Activated T-cell treated with anti-CD3 and anti-CD28 coated beads, Interleukin-2, amount 50 U/mL, for 72 hours (primary cell): ENCODE measurements around the gene GCKR. TPM values are rescaled to one million over a fixed set of nuclear protein-coding genes. Genes with fewer than 3 reads are reported as not detected.

Source experiments
- ATAC-seq, 2 donors: fragments of 150-1000 bp; cut with Tn5 transposase; replicated peaks in 1 of 2; 2 replicates each; pipeline ENCODE4 v1.10.0; 2021; ENCODE audit warnings: moderate library complexity in 2 of 2, mild to moderate bottlenecking in 1 of 2
- DNase-seq, 2 donors: peaks; one replicate each; pipeline ENCODE4 v3.0.0; 2021 to 2022; ENCODE audit warnings: mixed read lengths in 1 of 2
- H3K27ac Mint-ChIP-seq: one replicate; pipeline ENCODE4 v1.8.0; 2022; ENCODE audit warnings: mild to moderate bottlenecking, moderate library complexity, mixed read lengths
- H3K27me3 Mint-ChIP-seq: one replicate; pipeline ENCODE4 v1.8.0; 2022; ENCODE audit warnings: low read depth, mixed read lengths
- H3K36me3 Mint-ChIP-seq, 2 donors: one replicate each; pipeline ENCODE4 v1.8.0; 2022; ENCODE audit warnings: mixed read lengths in 2 of 2, mild to moderate bottlenecking in 1 of 2; ENCODE audit not compliant: insufficient read depth in 2 of 2
- H3K4me1 Mint-ChIP-seq: one replicate; pipeline ENCODE4 v1.8.0; 2022; ENCODE audit warnings: low read depth, mixed read lengths
- H3K4me3 Mint-ChIP-seq, 2 donors: one replicate each; pipeline ENCODE4 v1.8.0; 2022; ENCODE audit warnings: mild to moderate bottlenecking in 2 of 2, mixed read lengths in 2 of 2, moderate library complexity in 2 of 2
- H3K9me3 Mint-ChIP-seq, 2 donors: one replicate each; pipeline ENCODE4 v1.8.0; 2022; ENCODE audit warnings: mixed read lengths in 2 of 2
- total RNA-seq, 2 donors: library from RNA; stranded (reverse); gene quantifications; one replicate each; pipeline ENCODE4 v1.2.3, GENCODE V29; 2022

Gene GCKR
- total RNA-seq, 2 donors from 2014 or later, result not detected

- Mint-ChIP-seq H3K36me3 (no peaks in the 10 kb centered on the region), H3K27me3 (peaks cover 12% of the 10 kb centered on the region)
Observed at GRCh38 chr2:27561060-27561459, 64.4 kb downstream of the GCKR start.

GRCh38 chr2:27566628-27567027 is 70.0 kb downstream of the GCKR start:
- ATAC-seq (no peak), DNase-seq (no peak)
- Mint-ChIP-seq H3K4me3 (no peak overlapping the region), H3K27me3 (peaks cover 38% of the 10 kb centered on the region), H3K27ac (no peak overlapping the region), H3K36me3 (peaks cover 0 to 1% of the 10 kb centered on the region in 2 donors), H3K4me1 (no peaks in the 10 kb centered on the region), H3K9me3 (peaks cover 1 to 3% of the 10 kb centered on the region in 2 donors)

More at GRCh38 chr2:27561060-27561459, 64.4 kb downstream of the GCKR start:
- no peaks in the 10 kb centered on the region for H3K9me3 Mint-ChIP-seq
- no peaks in the 10 kb centered on the region for H3K4me1 Mint-ChIP-seq
- H3K27ac Mint-ChIP-seq, result no peak overlapping the region
- DNase-seq (no peak), ATAC-seq (no peak)
- H3K4me3 Mint-ChIP-seq, result no peak overlapping the region

GRCh38 chr2:27569398-27569797 is 72.8 kb downstream of the GCKR start:
- no peak for ATAC-seq
- no peaks in the 10 kb centered on the region for H3K4me1 Mint-ChIP-seq
- H3K4me3 Mint-ChIP-seq, result no peak overlapping the region
- DNase-seq, result no peak
- peaks cover 1 to 6% of the 10 kb centered on the region in 2 donors for H3K9me3 Mint-ChIP-seq
- peaks cover 38% of the 10 kb centered on the region for H3K27me3 Mint-ChIP-seq
- peaks cover 0 to 1% of the 10 kb centered on the region in 2 donors for H3K36me3 Mint-ChIP-seq
- H3K27ac Mint-ChIP-seq, result no peak overlapping the region

GRCh38 chr2:27571197-27571596 is 74.6 kb downstream of the GCKR start:
- Mint-ChIP-seq H3K27me3 (peaks cover 24% of the 10 kb centered on the region), H3K36me3 (peaks cover 0 to 1% of the 10 kb centered on the region in 2 donors), H3K27ac (no peak overlapping the region), H3K9me3 (peaks cover 1 to 9% of the 10 kb centered on the region in 2 donors), H3K4me3 (no peak overlapping the region), H3K4me1 (no peaks in the 10 kb centered on the region)
- DNase-seq (no peak), ATAC-seq (no peak)

- Mint-ChIP-seq H3K4me1 (no peaks in the 10 kb centered on the region), H3K9me3 (peaks cover 1 to 9% of the 10 kb centered on the region in 2 donors), H3K36me3 (peaks cover 0 to 1% of the 10 kb centered on the region in 2 donors), H3K27ac (no peak overlapping the region), H3K27me3 (peaks cover 19% of the 10 kb centered on the region), H3K4me3 (no peak overlapping the region)
- ATAC-seq, result no peak
- DNase-seq, result no peak
Observed at GRCh38 chr2:27571681-27572080, 75.0 kb downstream of the GCKR start.

GRCh38 chr2:27572439-27572838 is 75.8 kb downstream of the GCKR start:
- DNase-seq (no peak), ATAC-seq (no peak)
- H3K27ac Mint-ChIP-seq, result no peak overlapping the region
- no peaks in the 10 kb centered on the region for H3K4me1 Mint-ChIP-seq
- peaks cover 6 to 9% of the 10 kb centered on the region in 2 donors for H3K9me3 Mint-ChIP-seq
- H3K36me3 Mint-ChIP-seq, result peaks cover 0 to 1% of the 10 kb centered on the region in 2 donors
- H3K27me3 Mint-ChIP-seq, result peaks cover 16% of the 10 kb centered on the region
- H3K4me3 Mint-ChIP-seq, result no peak overlapping the region

GRCh38 chr2:27572998-27573429 is 76.4 kb downstream of the GCKR start:
- Mint-ChIP-seq H3K9me3 (peaks cover 6 to 9% of the 10 kb centered on the region in 2 donors), H3K36me3 (peaks cover 0 to 1% of the 10 kb centered on the region in 2 donors), H3K4me3 (no peak overlapping the region), H3K4me1 (no peaks in the 10 kb centered on the region), H3K27me3 (peaks cover 13% of the 10 kb centered on the region), H3K27ac (no peak overlapping the region)
- no peak for DNase-seq
- peak in 1 of 2 donors; percentile 26 for ATAC-seq

Other genes starting within 250 kb of the GCKR start
- 1 to 10 TPM; 1.5 to 2.3 TPM for gene SLC30A3, start 233.8 kb upstream of the GCKR start, total RNA-seq
- under 1 TPM in 1 of 2 donors, not detected in 1; 0.31 TPM for gene DNAJC5G, start 221.4 kb upstream of the GCKR start, total RNA-seq
- under 1 TPM in 1 of 2 donors, not detected in 1; 0.36 TPM for gene TRIM54, start 214.4 kb upstream of the GCKR start, total RNA-seq
- 1 to 10 TPM; 4.9 to 7.6 TPM for gene UCN, start 188.4 kb upstream of the GCKR start, total RNA-seq
- gene MPV17, start 173.7 kb upstream of the GCKR start, total RNA-seq, result 10 to 100 TPM; 73.2 to 93.0 TPM
- gene GTF3C2, start 140.1 kb upstream of the GCKR start, total RNA-seq, result 10 to 100 TPM; 56.6 to 58.7 TPM
- 10 to 100 TPM; 30.0 to 42.7 TPM for gene EIF2B4, start 126.5 kb upstream of the GCKR start, total RNA-seq
- 10 to 100 TPM; 66.1 to 70.7 TPM for gene SNX17, start 126.2 kb upstream of the GCKR start, total RNA-seq
- gene ZNF513, start 116.1 kb upstream of the GCKR start, total RNA-seq, result 10 to 100 TPM; 15.7 to 15.9 TPM
- gene PPM1G, start 87.2 kb upstream of the GCKR start, total RNA-seq, result 100 to 1,000 TPM; 122 to 132 TPM
- gene NRBP1, start 68.2 kb upstream of the GCKR start, total RNA-seq, result 10 to 100 TPM; 79.7 to 96.3 TPM
- 10 to 100 TPM; 13.4 to 14.6 TPM for gene KRTCAP3, start 54.5 kb upstream of the GCKR start, total RNA-seq
- 10 to 100 TPM; 11.7 to 13.0 TPM for gene IFT172, start 7.1 kb upstream of the GCKR start, total RNA-seq
- gene FNDC4, start 1.6 kb upstream of the GCKR start, total RNA-seq, result under 1 TPM; 0.19 to 0.24 TPM
- gene ZNF512, start 86.2 kb downstream of the GCKR start, total RNA-seq, result 10 to 100 TPM; 23.2 to 26.8 TPM
- under 1 TPM in 1 of 2 donors, not detected in 1; 0.28 TPM for gene CCDC121, start 132.2 kb downstream of the GCKR start, total RNA-seq
- gene GPN1, start 132.2 kb downstream of the GCKR start, total RNA-seq, result 10 to 100 TPM; 43.6 to 45.9 TPM
- 10 to 100 TPM; 45.0 to 48.9 TPM for gene SUPT7L, start 166.8 kb downstream of the GCKR start, total RNA-seq
- gene SLC4A1AP, start 167.1 kb downstream of the GCKR start, total RNA-seq, result 10 to 100 TPM; 32.3 to 33.8 TPM